ENCODE results near the gene PACSIN1.

Gene PACSIN1

DNA sequence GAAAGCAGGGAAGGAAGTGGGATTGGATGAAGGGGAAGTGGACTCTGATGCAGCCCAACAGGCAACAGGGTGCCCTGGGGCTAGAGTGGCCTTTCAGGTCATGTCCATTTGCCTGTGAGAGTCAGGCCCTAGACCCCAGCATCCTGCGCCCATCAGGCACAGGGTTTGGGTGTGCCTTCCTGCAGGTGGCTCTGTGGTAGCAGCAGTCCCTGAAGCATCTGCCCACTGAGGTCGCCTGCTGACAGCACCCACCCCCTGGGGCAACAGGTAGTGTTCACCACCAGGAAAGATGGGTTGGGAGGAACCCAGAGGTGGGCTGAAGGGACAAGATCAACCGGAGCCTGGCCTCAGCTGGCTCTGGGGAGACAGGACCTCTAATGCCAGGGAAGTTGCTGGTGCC, 3.6 kb downstream of the PACSIN1 start:
- no peak overlapping the region for H3K18ac ChIP-seq (ENCODE audit: low read length)
- H4K8ac ChIP-seq (ENCODE audit: low read depth, low read length) = no peak overlapping the region
- H3K14ac ChIP-seq (ENCODE audit: low read length) = no peak overlapping the region
- no peaks in the 10 kb centered on the region for H3K36me3 ChIP-seq (ENCODE audit: control insufficient read depth in 1 of 2, insufficient read depth in 2 of 2, low read length in 2 of 2)
- H3K4ac ChIP-seq (ENCODE audit: low read depth, low read length) = no peak overlapping the region
- no peak overlapping the region for H3K27ac ChIP-seq (ENCODE audit: low read depth, low read length)
- no peak overlapping the region for H2BK12ac ChIP-seq (ENCODE audit: low read length)
- H3K4me3 ChIP-seq (ENCODE audit: low read depth, low read length) = no peak overlapping the region
- peaks cover 7 to 11% of the 10 kb centered on the region in 2 experiments for H3K4me1 ChIP-seq (ENCODE audit: control insufficient read depth in 1 of 2, insufficient read depth in 2 of 2, low read length in 2 of 2)
- H3K27me3 ChIP-seq (ENCODE audit: insufficient read depth, low read length) = peaks cover 4% of the 10 kb centered on the region
- no peak overlapping the region for H3K4me2 ChIP-seq (ENCODE audit: low read length)
- WGBS (ENCODE audit: extremely low coverage, insufficient coverage, insufficient read length) = no CpG with 5 or more reads among the region's 3 CpGs
- H2BK5ac ChIP-seq (ENCODE audit: low read depth, low read length, poor library complexity) = no peak overlapping the region
- H3K9me3 ChIP-seq (ENCODE audit: insufficient read depth, low read depth, low read length) = peaks cover 1% of the 10 kb centered on the region
- H4K12ac ChIP-seq (ENCODE audit: low read depth, low read length) = no peak overlapping the region
- no peak overlapping the region for H2AFZ ChIP-seq (ENCODE audit: insufficient read depth, low read length, poor library complexity)
- DNase-seq = no peak
- H3K9ac ChIP-seq (ENCODE audit: low read length) = no peak overlapping the region
- no peaks in the 10 kb centered on the region for H3K79me2 ChIP-seq (ENCODE audit: control insufficient read depth, insufficient read depth, low read length, poor library complexity)
- no peak overlapping the region for H4K91ac ChIP-seq (ENCODE audit: low read depth, low read length)
- H2BK120ac ChIP-seq (ENCODE audit: insufficient read depth, low read length, poor library complexity) = no peak overlapping the region
- no peaks in the 10 kb centered on the region for H3K79me1 ChIP-seq (ENCODE audit: low read length)
- H2AK5ac ChIP-seq (ENCODE audit: low read length) = no peak overlapping the region
- no peak overlapping the region for H3K23ac ChIP-seq (ENCODE audit: low read length)

DNA sequence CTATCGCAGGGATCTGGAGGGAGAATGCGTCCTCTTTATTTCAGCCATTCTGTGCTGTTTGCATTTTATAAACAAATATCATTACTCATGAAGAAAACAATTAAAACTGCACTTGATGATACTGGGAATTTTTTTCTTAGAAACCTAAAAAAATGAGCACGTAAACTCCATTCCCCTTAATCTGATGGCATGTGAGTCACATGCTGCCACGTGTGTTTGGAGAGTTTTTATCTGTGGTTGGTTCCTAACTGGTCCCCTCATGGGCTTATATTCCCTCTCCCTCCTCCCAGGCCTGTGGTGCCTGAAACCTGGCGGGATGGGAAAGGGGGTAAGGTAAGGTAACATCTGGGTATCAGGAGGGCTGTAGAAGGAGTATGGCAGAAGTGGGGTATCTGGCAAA, 6.5 kb downstream of the PACSIN1 start:
- Histone ChIP-seq H4K8ac (ENCODE audit: low read depth, low read length) (no peak overlapping the region), H3K79me2 (ENCODE audit: control insufficient read depth, insufficient read depth, low read length, poor library complexity) (no peaks in the 10 kb centered on the region), H3K14ac (ENCODE audit: low read length) (no peak overlapping the region), H3K18ac (ENCODE audit: low read length) (no peak overlapping the region), H3K4me2 (ENCODE audit: low read length) (no peak overlapping the region), H3K27me3 (ENCODE audit: insufficient read depth, low read length) (no peaks in the 10 kb centered on the region), H2BK12ac (ENCODE audit: low read length) (no peak overlapping the region), H2BK5ac (ENCODE audit: low read depth, low read length, poor library complexity) (no peak overlapping the region), H2AK5ac (ENCODE audit: low read length) (no peak overlapping the region), H3K79me1 (ENCODE audit: low read length) (no peaks in the 10 kb centered on the region), H4K91ac (ENCODE audit: low read depth, low read length) (no peak overlapping the region), H3K27ac (ENCODE audit: low read depth, low read length) (no peak overlapping the region), H3K4me3 (ENCODE audit: low read depth, low read length) (no peak overlapping the region), H2AFZ (ENCODE audit: insufficient read depth, low read length, poor library complexity) (no peak overlapping the region), H3K23ac (ENCODE audit: low read length) (no peak overlapping the region), H3K4ac (ENCODE audit: low read depth, low read length) (no peak overlapping the region), H2BK120ac (ENCODE audit: insufficient read depth, low read length, poor library complexity) (no peak overlapping the region), H3K36me3 (ENCODE audit: control insufficient read depth in 1 of 2, insufficient read depth in 2 of 2, low read length in 2 of 2) (no peaks in the 10 kb centered on the region), H3K9ac (ENCODE audit: low read length) (no peak overlapping the region), H3K4me1 (ENCODE audit: control insufficient read depth in 1 of 2, insufficient read depth in 2 of 2, low read length in 2 of 2) (no peaks in the 10 kb centered on the region), H3K9me3 (ENCODE audit: insufficient read depth, low read depth, low read length) (no peaks in the 10 kb centered on the region), H4K12ac (ENCODE audit: low read depth, low read length) (no peak overlapping the region)
- WGBS (ENCODE audit: extremely low coverage, insufficient coverage, insufficient read length) = no CpG with 5 or more reads among the region's 5 CpGs
- peak in 1 of 2 donors; percentile 2 for DNase-seq

DNA sequence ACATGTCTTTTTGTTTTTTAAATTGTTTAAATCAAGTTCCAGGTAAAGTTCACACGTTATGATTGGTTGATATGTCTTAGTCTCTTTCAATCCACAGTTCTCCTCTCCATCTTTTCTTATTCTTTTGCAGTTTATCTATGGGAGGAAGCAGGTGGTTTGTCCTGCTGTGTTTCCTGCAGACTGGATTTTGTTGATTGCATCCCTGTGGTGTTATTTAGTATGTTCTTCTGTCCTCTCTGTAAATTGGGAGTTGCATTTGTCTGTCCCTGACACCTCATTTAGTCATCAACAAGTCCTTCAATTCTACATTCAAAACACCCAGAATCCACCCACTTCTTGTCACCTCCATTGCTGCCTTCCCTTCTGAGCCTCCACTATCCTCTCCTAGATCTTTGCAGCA, 8.1 kb downstream of the PACSIN1 start:
- H3K4me3 ChIP-seq (ENCODE audit: low read depth, low read length) = no peak overlapping the region
- no peak overlapping the region for H3K23ac ChIP-seq (ENCODE audit: low read length)

DNA sequence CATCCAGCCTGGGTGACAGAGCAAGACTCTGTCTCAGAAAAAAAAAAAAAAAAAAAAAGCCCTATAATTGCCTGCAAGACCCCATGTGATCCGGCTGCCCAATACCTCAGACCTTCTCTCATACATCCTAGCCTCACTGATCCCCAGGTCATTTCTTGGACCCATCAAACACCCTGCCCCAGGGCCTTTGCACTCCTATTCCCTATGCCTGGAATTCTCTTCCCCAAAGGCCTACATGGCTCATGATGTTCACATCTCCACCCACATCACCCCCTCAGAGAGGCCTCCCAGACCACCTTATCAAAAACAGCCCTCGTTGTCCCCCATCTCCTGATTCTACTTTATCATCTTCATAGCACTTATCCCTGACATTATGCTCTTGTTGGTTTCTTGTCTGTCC, 8.9 kb downstream of the PACSIN1 start:
- no peak overlapping the region for H4K91ac ChIP-seq (ENCODE audit: low read depth, low read length)
- H3K27me3 ChIP-seq (ENCODE audit: insufficient read depth, low read length) = no peaks in the 10 kb centered on the region
- H3K36me3 ChIP-seq (ENCODE audit: control insufficient read depth in 1 of 2, insufficient read depth in 2 of 2, low read length in 2 of 2) = no peaks in the 10 kb centered on the region
- H2BK5ac ChIP-seq (ENCODE audit: low read depth, low read length, poor library complexity) = no peak overlapping the region
- no peak overlapping the region for H2AFZ ChIP-seq (ENCODE audit: insufficient read depth, low read length, poor library complexity)
- H3K9ac ChIP-seq (ENCODE audit: low read length) = no peak overlapping the region
- H3K4me1 ChIP-seq (ENCODE audit: control insufficient read depth in 1 of 2, insufficient read depth in 2 of 2, low read length in 2 of 2) = no peaks in the 10 kb centered on the region
- no peaks in the 10 kb centered on the region for H3K79me1 ChIP-seq (ENCODE audit: low read length)
- no CpG with 5 or more reads among the region's 2 CpGs for WGBS (ENCODE audit: extremely low coverage, insufficient coverage, insufficient read length)
- no peak overlapping the region for H3K27ac ChIP-seq (ENCODE audit: low read depth, low read length)
- no peak overlapping the region for H2AK5ac ChIP-seq (ENCODE audit: low read length)
- no peaks in the 10 kb centered on the region for H3K9me3 ChIP-seq (ENCODE audit: insufficient read depth, low read depth, low read length)
- H3K4me3 ChIP-seq (ENCODE audit: low read depth, low read length) = no peak overlapping the region
- no peaks in the 10 kb centered on the region for H3K79me2 ChIP-seq (ENCODE audit: control insufficient read depth, insufficient read depth, low read length, poor library complexity)
- no peak overlapping the region for H3K4ac ChIP-seq (ENCODE audit: low read depth, low read length)
- H3K14ac ChIP-seq (ENCODE audit: low read length) = no peak overlapping the region
- no peak overlapping the region for H2BK12ac ChIP-seq (ENCODE audit: low read length)
- no peak overlapping the region for H4K12ac ChIP-seq (ENCODE audit: low read depth, low read length)
- no peak overlapping the region for H3K23ac ChIP-seq (ENCODE audit: low read length)
- DNase-seq = no peak
- H3K18ac ChIP-seq (ENCODE audit: low read length) = no peak overlapping the region
- H2BK120ac ChIP-seq (ENCODE audit: insufficient read depth, low read length, poor library complexity) = no peak overlapping the region
- no peak overlapping the region for H4K8ac ChIP-seq (ENCODE audit: low read depth, low read length)
- H3K4me2 ChIP-seq (ENCODE audit: low read length) = no peak overlapping the region

More for the DNA sequence above, 8.1 kb downstream of the PACSIN1 start:
- Histone ChIP-seq H3K4me2 (ENCODE audit: low read length) (no peak overlapping the region), H3K27ac (ENCODE audit: low read depth, low read length) (no peak overlapping the region), H3K18ac (ENCODE audit: low read length) (no peak overlapping the region), H4K8ac (ENCODE audit: low read depth, low read length) (no peak overlapping the region), H3K14ac (ENCODE audit: low read length) (no peak overlapping the region), H4K91ac (ENCODE audit: low read depth, low read length) (no peak overlapping the region), H3K4me1 (ENCODE audit: control insufficient read depth in 1 of 2, insufficient read depth in 2 of 2, low read length in 2 of 2) (no peaks in the 10 kb centered on the region), H2AK5ac (ENCODE audit: low read length) (no peak overlapping the region), H3K4ac (ENCODE audit: low read depth, low read length) (no peak overlapping the region), H3K9me3 (ENCODE audit: insufficient read depth, low read depth, low read length) (no peaks in the 10 kb centered on the region), H2BK120ac (ENCODE audit: insufficient read depth, low read length, poor library complexity) (no peak overlapping the region), H2BK5ac (ENCODE audit: low read depth, low read length, poor library complexity) (no peak overlapping the region), H3K79me1 (ENCODE audit: low read length) (no peaks in the 10 kb centered on the region), H3K36me3 (ENCODE audit: control insufficient read depth in 1 of 2, insufficient read depth in 2 of 2, low read length in 2 of 2) (no peaks in the 10 kb centered on the region), H3K79me2 (ENCODE audit: control insufficient read depth, insufficient read depth, low read length, poor library complexity) (no peaks in the 10 kb centered on the region), H2AFZ (ENCODE audit: insufficient read depth, low read length, poor library complexity) (no peak overlapping the region), H2BK12ac (ENCODE audit: low read length) (no peak overlapping the region), H3K27me3 (ENCODE audit: insufficient read depth, low read length) (no peaks in the 10 kb centered on the region), H4K12ac (ENCODE audit: low read depth, low read length) (no peak overlapping the region), H3K9ac (ENCODE audit: low read length) (no peak overlapping the region)
- DNase-seq = no peak
- WGBS (ENCODE audit: extremely low coverage, insufficient coverage, insufficient read length) = no CpG with 5 or more reads among the region's 1 CpG

Data from trophoblast cell (in vitro differentiated cells and primary cell).